ENCODE measurements around the gene FARP1.

DNA sequence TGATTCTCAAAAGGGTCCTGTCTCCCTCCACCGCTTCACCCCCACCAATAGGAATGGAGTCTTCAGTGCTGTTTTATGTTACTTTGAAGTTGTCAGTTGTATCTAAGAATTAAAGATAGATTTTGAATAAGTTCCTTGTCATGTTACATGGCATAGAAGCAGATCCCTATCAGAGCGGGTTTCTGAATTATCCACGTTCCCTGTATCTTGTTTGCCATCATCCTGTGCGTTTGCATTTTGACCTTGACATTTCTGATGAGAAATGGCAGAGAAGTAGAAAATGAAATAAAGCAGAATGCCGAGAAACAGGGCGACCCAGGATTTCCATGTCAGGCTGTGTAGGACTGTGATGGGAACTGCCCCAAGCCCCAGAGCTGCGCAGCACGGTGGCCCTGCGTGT is 154.9 kb downstream of the FARP1 start:
- TF ChIP-seq POLR2AphosphoS5 (IDR thresholded peaks at IDR 0.05; ENCODE audit: insufficient read depth in 1 of 2, low read depth in 1 of 2) (no peak), POLR2A (IDR thresholded peaks at IDR 0.05) (no peak)
- TF ChIP-seq, protein P1, sequence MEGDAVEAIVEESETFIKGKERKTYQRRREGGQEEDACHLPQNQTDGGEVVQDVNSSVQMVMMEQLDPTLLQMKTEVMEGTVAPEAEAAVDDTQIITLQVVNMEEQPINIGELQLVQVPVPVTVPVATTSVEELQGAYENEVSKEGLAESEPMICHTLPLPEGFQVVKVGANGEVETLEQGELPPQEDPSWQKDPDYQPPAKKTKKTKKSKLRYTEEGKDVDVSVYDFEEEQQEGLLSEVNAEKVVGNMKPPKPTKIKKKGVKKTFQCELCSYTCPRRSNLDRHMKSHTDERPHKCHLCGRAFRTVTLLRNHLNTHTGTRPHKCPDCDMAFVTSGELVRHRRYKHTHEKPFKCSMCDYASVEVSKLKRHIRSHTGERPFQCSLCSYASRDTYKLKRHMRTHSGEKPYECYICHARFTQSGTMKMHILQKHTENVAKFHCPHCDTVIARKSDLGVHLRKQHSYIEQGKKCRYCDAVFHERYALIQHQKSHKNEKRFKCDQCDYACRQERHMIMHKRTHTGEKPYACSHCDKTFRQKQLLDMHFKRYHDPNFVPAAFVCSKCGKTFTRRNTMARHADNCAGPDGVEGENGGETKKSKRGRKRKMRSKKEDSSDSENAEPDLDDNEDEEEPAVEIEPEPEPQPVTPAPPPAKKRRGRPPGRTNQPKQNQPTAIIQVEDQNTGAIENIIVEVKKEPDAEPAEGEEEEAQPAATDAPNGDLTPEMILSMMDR (IDR thresholded peaks at IDR 0.05), result no peak
